ENCODE data around the gene TBC1D1.
"Not testable (repeated sequence)": the region's sequence is repeated elsewhere in the genome, so short reads cannot be mapped to it uniquely, and the experiment has no call there.

TBC1D1 gene

GRCh38 chr4:37923089-37923488, 32.2 kb downstream of the TBC1D1 start:
- not testable (repeated sequence) for DNase-seq (ENCODE audit: low read depth in 2 of 2)

GRCh38 chr4:37924946-37925345, 34.1 kb downstream of the TBC1D1 start:
- DNase-seq (ENCODE audit: low read depth in 2 of 2), result no peak

GRCh38 chr4:37927434-37927833, 36.5 kb downstream of the TBC1D1 start:
- no peak for DNase-seq (ENCODE audit: low read depth in 2 of 2)

DNA sequence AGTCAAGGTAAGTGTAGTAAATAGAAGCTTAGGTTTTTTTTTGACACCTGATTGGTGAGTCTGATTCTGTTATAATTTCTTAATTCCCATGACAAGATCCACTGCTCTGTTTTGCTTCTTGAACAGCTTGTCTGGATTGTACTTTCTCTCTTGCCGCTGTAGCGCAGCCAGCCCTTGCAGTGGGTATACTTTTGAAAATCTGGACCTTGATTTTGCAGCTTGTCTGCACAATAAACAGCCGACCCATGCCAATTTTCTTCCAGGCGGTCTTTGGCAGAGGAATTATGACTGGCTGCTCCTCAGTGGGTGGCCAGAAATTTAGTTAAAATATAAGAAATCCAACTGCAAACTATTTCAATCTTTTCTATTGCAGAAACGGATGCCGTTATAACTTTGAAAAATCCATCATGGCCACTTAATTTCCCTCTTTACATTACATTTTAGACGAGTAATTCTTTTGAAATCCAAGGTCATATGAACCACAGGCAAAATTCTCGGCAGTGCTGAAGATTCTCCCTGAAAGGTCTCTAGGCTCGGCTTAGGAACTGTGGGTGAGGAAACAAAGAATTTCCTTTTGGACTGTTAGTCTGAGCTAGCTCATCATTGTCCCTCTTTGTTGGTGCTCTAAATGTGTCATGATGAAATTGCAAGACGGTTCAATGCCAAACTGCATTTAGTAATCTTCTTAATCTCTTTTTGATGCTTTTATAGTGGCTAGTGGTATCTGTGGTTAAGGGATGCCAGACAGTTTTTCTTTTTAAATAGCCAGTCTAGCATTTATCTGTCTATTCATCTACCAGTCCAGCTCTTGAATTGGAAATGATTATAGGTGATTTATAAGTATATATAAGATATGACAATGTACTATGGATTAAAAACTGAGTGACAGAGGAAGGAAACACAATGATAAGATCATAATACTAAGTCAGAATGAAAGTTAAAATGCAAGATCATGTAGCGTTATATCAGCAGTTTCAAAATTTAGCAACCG, 37.8 kb downstream of the TBC1D1 start:
- no peak for DNase-seq (ENCODE audit: low read depth in 2 of 2)

GRCh38 chr4:37934096-37934495, 43.2 kb downstream of the TBC1D1 start:
- DNase-seq (ENCODE audit: low read depth in 2 of 2), result no peak

DNA sequence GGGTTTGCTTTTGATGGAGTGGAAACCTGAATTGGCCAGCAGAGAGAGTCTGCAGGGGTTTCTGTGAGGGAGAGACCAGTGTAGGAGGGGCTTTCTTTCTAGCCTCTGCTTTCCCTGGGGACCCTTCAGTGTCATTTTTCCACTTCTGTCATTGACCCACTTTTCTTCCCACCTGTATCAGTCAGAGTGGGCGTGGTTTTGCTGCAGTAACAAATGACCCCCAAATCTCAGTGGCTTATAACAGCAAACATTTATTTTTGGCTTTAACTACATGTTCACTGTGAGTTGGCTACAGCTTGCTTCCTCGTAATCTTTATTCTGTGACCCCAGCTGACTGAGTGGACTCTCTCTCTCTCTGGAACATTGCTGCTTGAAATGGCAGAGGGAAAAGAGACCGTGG, 43.7 kb downstream of the TBC1D1 start:
- no peak for DNase-seq (ENCODE audit: low read depth in 2 of 2)

DNA sequence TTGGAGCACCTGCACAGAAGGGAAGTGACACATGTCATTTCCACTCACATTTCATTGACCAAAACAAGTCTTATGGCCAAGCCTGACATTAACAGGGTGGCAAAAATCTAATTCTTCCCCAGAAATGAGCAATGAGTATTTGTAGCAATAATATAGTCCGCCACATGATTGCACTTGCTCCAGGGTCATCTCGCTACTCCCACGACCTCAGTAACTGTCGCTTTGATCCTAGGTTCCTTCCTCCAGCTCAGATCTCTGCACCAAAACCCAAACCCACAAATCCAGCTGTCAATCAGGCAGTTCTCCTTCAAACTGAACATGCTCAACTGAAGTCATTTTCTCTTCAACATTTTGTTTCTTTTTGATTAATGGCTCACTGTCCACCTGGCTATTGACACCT, 44.1 kb downstream of the TBC1D1 start:
- no peak for DNase-seq (ENCODE audit: low read depth in 2 of 2)

GRCh38 chr4:37936889-37937498, 46.1 kb downstream of the TBC1D1 start:
- DNase-seq (ENCODE audit: low read depth in 2 of 2), result no peak

DNA sequence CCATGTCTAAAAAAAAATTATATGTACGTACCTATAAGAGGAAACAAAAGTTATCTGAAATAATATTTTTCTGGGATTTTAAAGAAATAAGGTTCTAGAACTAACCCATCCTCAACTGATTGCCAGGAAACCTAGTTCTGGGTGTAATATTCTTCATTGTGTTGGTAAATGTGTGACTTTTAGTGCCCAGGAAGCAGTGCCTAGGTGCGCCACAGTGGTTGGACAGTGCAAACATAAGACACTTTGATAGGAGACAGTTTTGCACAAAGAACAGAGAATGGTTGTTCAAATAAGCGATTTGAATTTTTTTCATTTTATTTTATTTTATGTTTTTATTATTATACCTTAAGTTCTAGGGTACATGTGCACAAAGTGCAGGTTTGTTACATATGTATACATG, 47.3 kb downstream of the TBC1D1 start:
- no peak for DNase-seq (ENCODE audit: low read depth in 2 of 2)

GRCh38 chr4:37946503-37947179, 55.8 kb downstream of the TBC1D1 start:
- DNase-seq (ENCODE audit: low read depth in 2 of 2), result no peak

- DNase-seq (ENCODE audit: low read depth in 2 of 2), result no peak
Observed at GRCh38 chr4:37948542-37948941, 57.7 kb downstream of the TBC1D1 start.

DNA sequence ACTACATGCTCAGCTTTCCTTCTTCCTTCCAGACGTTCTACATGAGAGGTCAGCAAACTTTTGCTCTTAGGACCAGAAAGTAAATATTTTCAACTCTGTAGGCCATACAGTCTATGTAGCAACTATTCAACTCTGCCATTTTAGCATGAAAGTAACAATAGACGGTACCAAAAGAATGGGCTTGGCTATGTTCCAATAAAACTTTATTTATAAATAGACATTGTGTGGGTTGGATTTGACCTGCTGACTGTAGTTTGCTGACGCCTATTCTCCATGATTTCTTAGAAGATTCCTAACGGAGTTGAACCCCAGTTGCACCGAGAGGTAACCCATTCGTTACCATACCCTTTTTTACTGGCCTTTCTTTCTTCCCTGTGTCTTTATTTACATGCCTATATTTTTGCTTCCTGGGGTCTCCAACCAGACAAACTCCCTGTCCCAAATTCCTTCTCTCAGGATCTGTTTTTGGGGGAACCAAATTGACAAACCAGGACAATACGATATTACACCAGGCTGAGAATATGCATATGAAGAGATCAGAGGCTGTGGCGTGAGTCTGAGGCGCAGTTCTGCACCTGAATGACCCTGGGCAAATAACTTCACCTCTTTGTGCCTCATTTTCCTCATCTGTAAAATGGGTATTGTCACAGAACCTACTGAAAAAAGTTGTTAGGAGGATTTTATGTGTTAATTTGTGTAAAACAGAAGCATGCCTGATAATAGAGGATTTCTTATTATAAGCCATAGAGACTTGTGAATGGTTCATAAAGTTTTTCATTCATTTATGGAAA, 58.9 kb downstream of the TBC1D1 start:
- DNase-seq (ENCODE audit: low read depth in 2 of 2), result no peak

DNA sequence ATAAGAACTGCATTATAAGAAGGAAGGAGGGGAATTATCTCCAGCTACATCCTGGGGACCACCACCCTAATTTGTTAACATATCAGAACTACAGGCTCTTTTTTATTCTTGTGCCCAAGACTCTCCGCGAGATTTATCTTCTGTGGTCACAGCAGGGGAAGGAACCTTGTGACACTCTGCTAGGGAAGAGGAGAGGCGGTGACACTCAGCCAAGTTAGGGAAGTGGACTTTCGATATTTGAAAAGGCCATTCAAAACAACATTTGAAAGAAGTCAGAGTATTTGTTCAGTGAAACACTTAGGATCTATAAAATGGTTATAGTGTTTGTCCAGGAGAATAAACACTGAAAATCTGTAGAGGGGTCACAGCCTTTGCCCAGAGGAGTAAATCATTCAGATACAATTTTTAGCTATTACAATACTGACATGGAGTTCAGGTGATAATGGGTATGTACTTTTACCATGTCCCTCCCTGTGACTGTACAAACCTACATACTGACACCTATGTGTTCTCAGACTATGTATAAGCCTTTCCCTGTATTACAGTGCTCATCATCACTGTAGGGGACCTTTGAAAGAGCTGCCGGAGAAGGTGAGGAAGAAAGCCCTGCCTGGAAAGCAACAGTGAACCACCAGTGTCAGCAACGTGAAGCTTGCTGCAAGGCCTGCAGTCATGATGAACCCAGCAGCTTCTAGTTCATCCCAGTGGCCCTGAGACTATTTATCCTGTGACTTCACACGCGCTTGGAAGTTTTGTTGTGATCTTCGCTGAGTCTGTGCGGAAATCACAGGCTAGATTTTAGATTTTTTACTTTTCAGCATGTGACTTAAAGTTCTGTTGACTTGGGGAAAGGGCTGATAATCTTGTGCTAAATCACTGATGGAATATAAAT, 60.8 kb downstream of the TBC1D1 start:
- DNase-seq (ENCODE audit: low read depth in 2 of 2), result no peak

DNA sequence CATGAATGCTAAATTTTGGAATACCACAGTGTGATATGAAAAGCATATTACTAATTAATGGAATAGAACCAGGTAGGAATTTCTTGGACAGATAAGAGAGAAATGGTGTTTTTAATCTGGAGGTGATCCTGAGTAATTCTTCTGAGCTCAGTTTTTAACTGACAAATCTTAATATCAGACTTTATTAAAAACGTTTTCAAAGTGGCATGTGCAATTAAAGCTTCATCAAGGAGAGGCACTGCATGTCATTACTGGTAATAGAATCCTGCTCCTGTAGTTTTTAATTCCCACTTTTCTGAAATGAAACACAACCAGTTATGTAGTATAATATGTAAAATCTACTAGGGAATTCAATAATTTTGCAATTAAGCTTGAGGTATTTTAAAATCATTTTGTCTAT, 62.3 kb downstream of the TBC1D1 start:
- no peak for DNase-seq (ENCODE audit: low read depth in 2 of 2)

DNA sequence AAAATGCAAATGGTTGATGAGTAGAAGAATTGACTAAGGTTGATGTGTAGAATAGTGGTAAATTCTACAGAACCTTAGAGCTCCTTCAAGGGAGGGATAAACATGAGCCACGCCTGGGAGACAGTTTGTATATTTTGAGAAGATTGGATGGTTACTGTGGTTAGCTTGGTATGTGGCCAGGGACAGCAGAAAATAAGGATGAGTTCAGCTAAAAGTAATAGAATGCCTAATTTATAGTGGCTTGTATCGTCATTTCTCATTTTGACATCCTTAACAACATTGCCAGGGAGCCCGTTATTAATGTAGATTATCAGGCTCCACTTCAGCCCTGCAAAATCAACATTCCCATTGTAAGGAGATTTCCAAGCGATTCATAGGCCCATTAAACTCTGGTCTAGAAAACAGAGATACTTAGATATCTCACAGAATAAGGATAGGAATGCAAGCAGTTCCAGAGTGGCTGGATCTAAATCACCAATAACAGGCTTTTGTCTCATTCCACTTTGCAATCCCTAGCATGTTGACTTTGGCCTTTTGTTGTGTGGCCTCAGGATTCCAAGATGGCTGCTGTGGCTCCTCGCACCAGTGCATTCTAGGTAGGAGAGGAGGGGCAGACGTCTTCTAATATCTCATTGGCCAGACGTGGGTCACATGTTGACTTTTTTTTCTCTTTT, 62.9 kb downstream of the TBC1D1 start:
- no peak for DNase-seq (ENCODE audit: low read depth in 2 of 2)

DNA sequence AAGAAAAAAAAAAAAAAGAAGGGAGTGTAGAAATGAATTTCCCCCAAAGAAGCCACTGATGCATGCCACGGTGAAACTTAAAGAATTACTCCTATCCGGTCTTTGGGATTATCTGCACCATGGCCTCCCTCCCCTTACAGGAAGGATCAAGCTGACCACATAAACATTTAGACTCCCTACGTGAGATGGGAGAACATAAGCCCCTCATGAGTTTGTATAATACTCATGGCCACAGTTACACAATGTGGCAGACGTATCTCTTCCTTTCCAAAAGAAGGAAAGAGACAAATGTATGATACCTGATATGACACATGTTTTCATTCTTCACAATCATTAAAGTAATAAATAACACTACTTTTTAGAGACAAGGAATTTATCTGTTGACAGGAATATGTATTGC, 66.1 kb downstream of the TBC1D1 start:
- no peak for DNase-seq (ENCODE audit: low read depth in 2 of 2)

DNA sequence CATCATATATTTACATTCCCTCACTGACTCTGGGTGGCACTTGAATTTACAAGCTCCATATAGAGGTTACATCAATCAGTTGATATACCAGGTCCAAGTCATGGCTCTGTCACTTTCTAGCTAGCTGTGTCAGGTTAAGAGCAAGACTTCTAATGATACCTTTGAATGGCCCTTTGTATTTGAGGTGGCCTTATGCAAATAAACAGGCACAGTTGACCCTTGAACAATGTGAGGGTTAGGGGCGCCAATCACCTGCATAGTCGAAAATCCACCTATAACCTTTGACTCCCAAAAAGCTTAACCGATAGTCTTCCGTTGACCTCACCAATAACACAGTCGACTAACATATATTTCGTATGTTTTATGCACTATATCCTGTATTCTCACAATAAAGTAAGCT, 68.0 kb downstream of the TBC1D1 start:
- no peak for DNase-seq (ENCODE audit: low read depth in 2 of 2)

DNA sequence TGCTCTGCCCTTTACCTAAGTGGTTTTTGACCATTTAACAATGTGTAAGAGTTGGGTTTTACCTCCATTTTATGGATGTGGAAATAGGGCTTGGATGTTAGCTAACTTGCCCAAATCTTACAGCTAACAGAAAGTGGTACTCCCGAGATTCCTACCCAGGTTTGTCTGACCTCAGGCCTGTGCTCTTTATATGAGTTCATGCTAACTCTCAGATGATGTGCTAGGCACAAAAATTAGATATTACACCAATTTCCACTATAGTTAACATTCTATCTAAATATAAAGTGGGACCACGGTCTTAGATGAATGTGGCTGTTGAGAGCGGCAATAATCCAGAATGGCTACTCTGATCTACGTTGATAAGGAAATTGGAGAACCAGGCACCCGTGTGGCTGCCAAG, 69.2 kb downstream of the TBC1D1 start, which contains the start of gene PTTG2:
PTTG2 (plus strand) TSS at position 301 of the 400 bp plus-strand sequence; CDS start at position 338, 37 bp downstream.
- no peak for DNase-seq (ENCODE audit: low read depth in 2 of 2)

DNA sequence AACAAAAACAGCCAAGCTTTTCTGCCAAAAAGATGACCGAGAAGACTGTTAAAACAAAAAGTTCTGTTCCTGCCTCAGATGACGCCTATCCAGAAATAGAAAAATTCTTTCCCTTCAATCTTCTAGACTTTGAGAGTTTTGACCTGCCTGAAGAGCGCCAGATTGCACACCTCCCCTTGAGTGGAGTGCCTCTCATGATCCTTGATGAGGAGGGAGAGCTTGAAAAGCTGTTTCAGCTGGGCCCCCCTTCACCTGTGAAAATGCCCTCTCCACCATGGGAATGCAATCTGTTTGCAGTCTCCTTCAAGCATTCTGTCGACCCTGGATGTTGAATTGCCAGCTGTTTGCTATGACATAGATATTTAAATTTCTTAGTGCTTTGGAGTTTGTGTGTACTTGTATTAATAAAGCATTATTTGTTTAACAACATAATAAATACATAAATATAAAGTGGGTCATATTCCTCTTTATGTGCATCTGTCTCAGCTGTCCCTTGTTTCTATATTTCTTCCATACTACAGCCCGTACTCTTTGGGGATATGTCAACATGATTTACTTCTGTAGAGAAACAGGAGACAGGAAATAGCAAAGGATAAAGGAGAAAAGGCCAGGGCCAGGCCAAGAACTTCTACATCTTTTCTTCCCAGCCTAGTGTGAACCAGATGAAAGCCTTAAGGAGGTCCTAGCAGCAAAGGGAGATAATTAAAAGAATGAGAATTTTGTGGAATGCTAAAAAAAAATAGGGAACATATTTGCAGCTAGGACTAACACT, 70.0 kb downstream of the TBC1D1 start:
- no peak for DNase-seq (ENCODE audit: low read depth in 2 of 2)
